ENCODE measurements around the gene CHCHD3.
"Not testable (repeated sequence)": the region's sequence is repeated elsewhere in the genome, so short reads cannot be mapped to it uniquely, and the experiment has no call there.

CHCHD3 gene

GRCh38 chr7:132897093-132897687 is 184.7 kb downstream of the CHCHD3 start:
- in situ Hi-C loops (cut with HindIII; ENCODE audit: low pct_ligation_motif_present, low pct_unique_long_range_greater_than_20kb, low sequenced_read_pairs): no loop called here
- DNase-seq: no peak

- in situ Hi-C loops (cut with HindIII; ENCODE audit: low pct_ligation_motif_present, low pct_unique_long_range_greater_than_20kb, low sequenced_read_pairs): no loop called here
- no peak for DNase-seq
Measured at GRCh38 chr7:132895231-132895630, 186.7 kb downstream of the CHCHD3 start.

- in situ Hi-C loops (cut with HindIII; ENCODE audit: low pct_ligation_motif_present, low pct_unique_long_range_greater_than_20kb, low sequenced_read_pairs): no loop called here
- DNase-seq: no peak
Measured at GRCh38 chr7:132893560-132893959, 188.3 kb downstream of the CHCHD3 start.

GRCh38 chr7:132892744-132893143 is 189.1 kb downstream of the CHCHD3 start:
- not testable (repeated sequence) for DNase-seq

GRCh38 chr7:132891554-132891953 is 190.3 kb downstream of the CHCHD3 start:
- no peak for DNase-seq
- in situ Hi-C loops (cut with HindIII; ENCODE audit: low pct_ligation_motif_present, low pct_unique_long_range_greater_than_20kb, low sequenced_read_pairs): no loop called here

More at GRCh38 chr7:132892744-132893143, 189.1 kb downstream of the CHCHD3 start:
- in situ Hi-C loops (cut with HindIII; ENCODE audit: low pct_ligation_motif_present, low pct_unique_long_range_greater_than_20kb, low sequenced_read_pairs): not testable (repeated sequence)

GRCh38 chr7:132882714-132883428 is 199.0 kb downstream of the CHCHD3 start:
- in situ Hi-C loops (cut with HindIII; ENCODE audit: low pct_ligation_motif_present, low pct_unique_long_range_greater_than_20kb, low sequenced_read_pairs): no loop called here
- no peak for DNase-seq

- DNase-seq: no peak
- in situ Hi-C loops (cut with HindIII; ENCODE audit: low pct_ligation_motif_present, low pct_unique_long_range_greater_than_20kb, low sequenced_read_pairs): no loop called here
Measured at GRCh38 chr7:132881317-132881716, 200.6 kb downstream of the CHCHD3 start.

- DNase-seq: no peak
- in situ Hi-C loops (cut with HindIII; ENCODE audit: low pct_ligation_motif_present, low pct_unique_long_range_greater_than_20kb, low sequenced_read_pairs): no loop called here
Measured at GRCh38 chr7:132879579-132879978, 202.3 kb downstream of the CHCHD3 start.

- in situ Hi-C loops (cut with HindIII; ENCODE audit: low pct_ligation_motif_present, low pct_unique_long_range_greater_than_20kb, low sequenced_read_pairs): no loop called here
- DNase-seq: no peak
Measured at GRCh38 chr7:132878204-132878919, 203.5 kb downstream of the CHCHD3 start.

- no peak for DNase-seq
- in situ Hi-C loops (cut with HindIII; ENCODE audit: low pct_ligation_motif_present, low pct_unique_long_range_greater_than_20kb, low sequenced_read_pairs): no loop called here
Measured at GRCh38 chr7:132877573-132877972, 204.3 kb downstream of the CHCHD3 start.

- no peak for DNase-seq
Measured at GRCh38 chr7:132876576-132876975, 205.3 kb downstream of the CHCHD3 start.

GRCh38 chr7:132872034-132872433 is 209.9 kb downstream of the CHCHD3 start:
- DNase-seq: no peak
- in situ Hi-C loops (cut with HindIII; ENCODE audit: low pct_ligation_motif_present, low pct_unique_long_range_greater_than_20kb, low sequenced_read_pairs): no loop called here

More at GRCh38 chr7:132876576-132876975, 205.3 kb downstream of the CHCHD3 start:
- in situ Hi-C loops (cut with HindIII; ENCODE audit: low pct_ligation_motif_present, low pct_unique_long_range_greater_than_20kb, low sequenced_read_pairs): no loop called here

- no peak for DNase-seq
Measured at GRCh38 chr7:132871419-132871818, 210.5 kb downstream of the CHCHD3 start.

GRCh38 chr7:132869166-132869861 is 212.6 kb downstream of the CHCHD3 start:
- no peak for DNase-seq
- in situ Hi-C loops (cut with HindIII; ENCODE audit: low pct_ligation_motif_present, low pct_unique_long_range_greater_than_20kb, low sequenced_read_pairs): no loop called here

More at GRCh38 chr7:132871419-132871818, 210.5 kb downstream of the CHCHD3 start:
- in situ Hi-C loops (cut with HindIII; ENCODE audit: low pct_ligation_motif_present, low pct_unique_long_range_greater_than_20kb, low sequenced_read_pairs): no loop called here

GRCh38 chr7:132866551-132866950 is 215.3 kb downstream of the CHCHD3 start:
- in situ Hi-C loops (cut with HindIII; ENCODE audit: low pct_ligation_motif_present, low pct_unique_long_range_greater_than_20kb, low sequenced_read_pairs): no loop called here
- no peak for DNase-seq

GRCh38 chr7:132866144-132866531 is 215.8 kb downstream of the CHCHD3 start:
- DNase-seq: no peak
- in situ Hi-C loops (cut with HindIII; ENCODE audit: low pct_ligation_motif_present, low pct_unique_long_range_greater_than_20kb, low sequenced_read_pairs): no loop called here

GRCh38 chr7:132865366-132866143 is 216.3 kb downstream of the CHCHD3 start:
- in situ Hi-C loops (cut with HindIII; ENCODE audit: low pct_ligation_motif_present, low pct_unique_long_range_greater_than_20kb, low sequenced_read_pairs): no loop called here
- no peak for DNase-seq

- in situ Hi-C loops (cut with HindIII; ENCODE audit: low pct_ligation_motif_present, low pct_unique_long_range_greater_than_20kb, low sequenced_read_pairs): no loop called here
- no peak for DNase-seq
Measured at GRCh38 chr7:132861940-132862554, 219.8 kb downstream of the CHCHD3 start.
